Measurements from ENCODE around the gene TSSK3. TPM values are rescaled to one million over a fixed set of nuclear protein-coding genes. Genes with fewer than 3 reads are reported as not detected.

The TSSK3 gene
- total RNA-seq, 1 donor from 2014 or later: 3.3 TPM

DNA sequence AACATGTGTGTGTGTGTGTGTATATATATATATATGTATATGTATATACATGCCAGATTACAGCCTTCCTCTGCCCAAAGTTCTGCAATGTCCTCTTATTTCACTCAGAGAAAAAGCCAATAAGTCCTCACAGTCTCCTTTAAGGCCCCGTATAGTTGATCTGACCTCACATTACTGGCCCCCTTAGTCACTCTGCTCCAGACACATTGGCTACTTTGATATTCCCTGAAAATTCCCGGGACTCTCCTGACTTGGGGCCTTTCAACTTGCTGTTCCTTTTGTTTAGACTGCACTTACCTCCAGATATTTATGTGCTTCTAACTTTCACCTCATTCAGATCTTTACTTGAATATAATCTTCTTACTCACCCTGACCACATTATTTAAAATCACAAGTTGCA, 36.1 kb downstream of the TSSK3 start:
- no peak for DNase-seq (ENCODE audit: low spot score)

DNA sequence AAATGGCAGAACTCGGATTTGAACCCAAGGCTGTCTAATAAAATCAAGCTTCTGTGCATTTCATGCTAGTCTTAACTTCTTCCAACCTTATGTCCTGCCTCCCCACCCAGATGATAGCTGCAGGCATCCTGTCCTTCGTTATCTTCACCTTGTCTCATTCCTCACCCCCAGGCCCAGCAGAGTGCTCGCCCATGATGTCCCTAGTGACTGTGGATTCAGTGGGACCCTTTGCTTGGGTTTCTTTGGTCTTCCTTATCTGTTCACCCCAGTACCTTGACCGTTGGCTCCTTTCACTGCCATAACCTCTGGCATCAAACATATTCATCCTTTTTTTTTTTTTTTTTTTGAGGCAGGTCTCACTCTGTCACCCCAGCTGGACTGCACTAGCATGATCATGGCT, 37.5 kb downstream of the TSSK3 start:
- no peak for DNase-seq (ENCODE audit: low spot score)

DNA sequence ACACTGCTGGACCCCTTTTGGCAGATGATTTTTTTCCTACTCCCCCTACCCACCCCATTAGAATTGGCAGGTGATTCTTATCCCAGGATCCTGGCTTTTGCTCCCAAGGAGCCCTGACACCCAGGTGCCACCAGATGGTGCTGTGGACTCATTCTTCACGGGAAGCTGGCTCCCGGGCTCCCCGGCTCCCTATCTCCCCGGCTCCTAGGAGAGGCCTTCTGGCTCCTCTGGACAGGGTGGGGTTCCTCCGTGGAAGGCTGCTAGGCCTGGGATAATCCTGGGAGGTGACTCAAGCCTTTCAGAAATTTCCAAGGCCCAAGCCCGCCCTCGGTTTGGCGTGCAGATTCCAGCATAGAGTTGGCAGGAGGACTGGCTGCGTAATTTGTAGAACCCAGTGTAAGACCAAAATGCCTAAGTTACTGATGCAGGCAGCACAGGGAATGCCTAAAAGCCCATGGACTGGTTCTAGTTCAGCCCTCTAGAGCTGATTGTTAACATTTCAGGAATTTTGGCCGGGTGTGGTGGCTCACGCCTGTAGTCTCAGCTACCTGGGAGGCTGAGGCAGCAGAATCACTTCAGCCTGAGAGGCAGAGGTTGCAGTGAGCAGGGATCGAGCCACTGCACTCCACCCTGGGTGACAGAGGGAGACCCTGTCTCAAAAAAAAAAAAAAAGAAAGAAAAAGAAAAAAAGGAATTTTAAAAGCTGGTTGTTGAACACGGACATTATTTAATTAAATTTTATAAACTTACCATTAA, 38.7 kb downstream of the TSSK3 start:
- peak; percentile 86 for DNase-seq (ENCODE audit: low spot score)

DNA sequence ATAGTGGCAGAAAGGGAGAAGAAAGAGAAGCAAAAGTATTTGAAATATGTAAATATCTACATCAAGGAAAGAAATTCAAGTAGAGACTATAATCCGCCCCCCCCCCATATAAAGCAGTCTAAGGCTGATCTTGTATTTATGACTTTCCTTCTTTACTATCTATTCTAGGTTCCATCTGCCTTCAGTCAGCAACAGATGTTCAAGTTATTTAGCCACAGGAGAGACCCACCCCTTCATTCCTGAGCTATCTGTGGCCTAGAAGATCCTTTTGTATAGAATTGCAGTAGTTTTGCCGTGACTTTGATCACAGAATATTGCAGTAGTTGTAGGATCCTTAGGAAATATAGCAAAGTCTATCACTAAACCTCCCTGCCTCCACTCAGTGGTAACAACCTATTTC, 42.6 kb downstream of the TSSK3 start:
- DNase-seq (ENCODE audit: low spot score): no peak

DNA sequence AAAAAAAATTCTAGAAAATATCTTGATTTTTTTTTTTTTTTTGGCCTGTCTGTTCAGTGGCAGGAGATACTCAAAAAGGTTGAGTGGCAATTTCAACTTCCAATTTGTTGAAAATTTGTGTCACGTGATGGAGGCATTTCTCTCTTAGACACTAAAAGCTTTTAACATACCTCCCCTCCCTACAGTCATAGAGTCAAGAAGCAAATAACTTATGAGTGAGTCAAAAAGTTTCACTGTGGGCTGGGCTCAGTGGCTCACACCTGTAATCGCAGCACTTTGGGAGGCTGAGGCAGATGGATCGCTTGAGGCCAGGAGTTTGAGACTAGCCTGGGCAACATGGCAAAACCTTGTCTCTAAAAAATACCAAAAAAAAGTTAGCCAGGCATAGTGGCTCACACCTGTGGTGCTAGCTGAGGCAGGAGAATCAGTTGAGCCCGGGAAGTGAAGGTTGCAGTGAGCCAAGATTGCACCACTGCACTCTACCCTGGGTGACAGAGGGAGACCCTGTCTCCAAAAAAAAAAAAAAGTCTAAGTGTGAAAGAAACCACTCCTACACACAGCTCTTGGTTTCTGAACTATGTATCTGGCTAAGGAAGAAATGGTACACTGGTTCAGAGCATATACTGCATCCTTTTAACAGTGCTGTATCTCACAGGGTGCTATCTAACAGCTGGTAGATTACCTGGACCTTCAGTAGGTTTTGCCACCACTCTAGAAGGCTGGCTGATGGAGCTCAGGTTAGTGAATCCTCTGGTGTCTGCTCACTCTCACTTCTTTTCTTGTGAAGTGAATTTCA, 43.5 kb downstream of the TSSK3 start:
- no peak for DNase-seq (ENCODE audit: low spot score)

DNA sequence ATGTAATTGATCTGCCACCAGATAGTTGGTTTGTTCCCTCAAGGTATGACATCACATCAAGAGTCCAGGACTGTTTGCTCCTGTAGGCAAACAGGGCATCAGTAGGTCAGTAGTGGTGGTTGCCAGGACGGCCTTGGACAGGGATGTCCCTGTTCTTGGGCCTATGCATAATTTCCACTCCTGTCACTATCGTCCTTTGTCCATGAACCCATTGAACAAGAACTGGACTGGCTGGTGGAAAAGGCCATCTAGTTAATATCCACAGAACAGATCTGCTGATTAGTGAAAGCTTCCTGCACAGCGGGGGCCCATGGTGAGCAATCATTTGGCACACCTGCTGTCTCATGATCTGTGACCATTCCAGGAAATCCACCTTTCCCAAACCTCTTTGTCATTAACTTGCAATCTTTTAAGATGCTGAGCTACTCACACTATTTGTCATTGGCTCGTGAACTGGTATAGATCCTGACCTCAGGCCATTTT, 44.3 kb downstream of the TSSK3 start:
- peak; percentile 53 for DNase-seq (ENCODE audit: low spot score)

DNA sequence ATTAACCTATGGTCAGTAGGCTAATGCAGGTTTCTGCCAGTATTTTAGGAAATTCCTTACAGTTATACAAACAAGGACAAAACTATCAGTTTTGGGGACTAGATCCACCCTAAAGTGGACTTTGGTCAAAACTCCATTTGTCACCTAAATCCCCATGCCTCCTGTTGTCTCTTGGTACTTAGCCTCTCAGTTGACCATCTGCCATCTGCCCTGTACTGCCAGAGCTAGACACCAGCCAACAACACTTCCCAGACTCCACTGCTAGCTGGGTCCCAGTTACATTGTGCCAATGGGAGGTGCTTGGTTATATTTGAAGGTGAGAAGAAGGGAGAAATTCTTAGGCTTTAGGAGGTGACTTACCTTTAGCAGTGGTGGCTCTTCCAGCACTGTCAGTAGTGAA, 48.9 kb downstream of the TSSK3 start:
- no peak for DNase-seq (ENCODE audit: low spot score)

DNA sequence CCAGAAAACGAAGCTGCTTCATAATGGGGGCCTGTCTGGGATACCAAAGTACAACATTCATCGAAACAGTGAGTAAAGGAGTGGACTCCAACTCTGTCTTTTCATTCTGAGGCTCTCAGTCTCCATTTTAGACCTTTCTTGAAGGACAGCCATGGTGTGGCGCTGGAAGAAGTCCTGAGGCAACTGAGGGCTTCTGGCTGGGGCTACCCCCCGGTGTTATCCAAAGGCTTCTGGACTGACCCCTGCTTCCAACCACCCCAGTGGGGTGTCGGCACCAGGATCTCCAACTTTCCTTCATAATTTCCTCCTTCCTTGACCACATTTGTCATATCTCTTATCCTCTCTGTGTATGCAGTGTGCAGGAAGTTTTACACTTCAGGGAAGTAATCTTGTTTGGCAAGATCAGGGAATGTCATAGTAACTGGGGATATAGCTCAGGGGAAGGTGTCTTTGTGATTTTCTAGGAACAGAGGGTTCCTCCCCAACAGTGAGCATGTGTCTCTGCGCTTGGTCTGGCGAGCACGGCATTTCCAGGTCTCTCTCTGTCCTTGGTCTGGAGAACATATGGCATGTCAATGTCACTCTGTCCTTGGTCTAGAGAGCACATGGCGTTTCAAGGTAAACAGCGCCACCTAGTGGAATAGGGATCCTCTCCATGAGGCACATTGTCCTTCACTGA, 51.3 kb downstream of the TSSK3 start:
- DNase-seq (ENCODE audit: low spot score): peak; percentile 70

Other genes with a start within 250 kb of the TSSK3 start
- 62.1 TPM for gene TXLNA, start 182.9 kb upstream of the TSSK3 start, total RNA-seq
- 12.1 TPM for gene CCDC28B, start 161.9 kb upstream of the TSSK3 start, total RNA-seq
- gene IQCC, start 156.9 kb upstream of the TSSK3 start, total RNA-seq: 3.5 TPM
- not detected for gene DCDC2B, start 153.4 kb upstream of the TSSK3 start, total RNA-seq
- gene TMEM234, start 140.2 kb upstream of the TSSK3 start, total RNA-seq: 35.1 TPM
- 132 TPM for gene EIF3I, start 140.1 kb upstream of the TSSK3 start, total RNA-seq
- 7.6 TPM for gene FAM167B, start 115.3 kb upstream of the TSSK3 start, total RNA-seq
- gene LCK, start 111.3 kb upstream of the TSSK3 start, total RNA-seq: 11.5 TPM
- 166 TPM for gene HDAC1, start 70.5 kb upstream of the TSSK3 start, total RNA-seq
- 303 TPM for gene MARCKSL1, start 26.3 kb upstream of the TSSK3 start, total RNA-seq
- gene FAM229A, start 54 bp upstream of the TSSK3 start, total RNA-seq: 11.1 TPM
- 101 TPM for gene BSDC1, start 31.9 kb downstream of the TSSK3 start, total RNA-seq
- gene ZBTB8B, start 102.5 kb downstream of the TSSK3 start, total RNA-seq: 0.03 TPM
- gene ZBTB8A, start 176.9 kb downstream of the TSSK3 start, total RNA-seq: 7.3 TPM

Data from mucosa of gallbladder (tissue), 1 donor.